ENCODE results near the gene SLIT1. TPM values are rescaled to one million over a fixed set of nuclear protein-coding genes. Genes with fewer than 3 reads are reported as not detected.
A peak's percentile ranks its signal among the peaks of the same experiment; 100 is the strongest.

Gene SLIT1
- total RNA-seq, 1 donor from 2014 or later = 0.49 TPM

DNA sequence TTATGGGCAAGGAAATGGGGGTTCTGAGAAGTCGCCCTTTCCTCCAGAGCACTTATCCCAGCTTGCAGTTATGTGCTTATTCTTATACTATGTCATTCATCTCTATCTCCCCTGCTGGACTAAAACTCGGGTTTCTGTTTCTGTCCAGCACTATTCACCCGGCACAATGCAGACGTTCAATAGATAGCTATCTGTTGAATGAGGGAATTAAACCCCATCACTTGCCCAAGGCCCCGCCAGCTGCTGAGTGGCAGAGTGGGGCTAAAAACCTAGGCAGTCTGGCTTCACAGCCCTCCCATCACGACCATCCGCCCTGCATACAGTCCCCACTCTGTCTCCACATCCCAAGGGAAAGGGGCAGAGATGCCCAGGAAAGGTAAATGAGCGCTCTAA, 5.4 kb downstream of the SLIT1 start:
- TF ChIP-seq POLR2AphosphoS5 (IDR thresholded peaks at IDR 0.05; ENCODE audit: insufficient read depth in 1 of 2, low read depth in 1 of 2) = no peak
- TF ChIP-seq, protein P1, sequence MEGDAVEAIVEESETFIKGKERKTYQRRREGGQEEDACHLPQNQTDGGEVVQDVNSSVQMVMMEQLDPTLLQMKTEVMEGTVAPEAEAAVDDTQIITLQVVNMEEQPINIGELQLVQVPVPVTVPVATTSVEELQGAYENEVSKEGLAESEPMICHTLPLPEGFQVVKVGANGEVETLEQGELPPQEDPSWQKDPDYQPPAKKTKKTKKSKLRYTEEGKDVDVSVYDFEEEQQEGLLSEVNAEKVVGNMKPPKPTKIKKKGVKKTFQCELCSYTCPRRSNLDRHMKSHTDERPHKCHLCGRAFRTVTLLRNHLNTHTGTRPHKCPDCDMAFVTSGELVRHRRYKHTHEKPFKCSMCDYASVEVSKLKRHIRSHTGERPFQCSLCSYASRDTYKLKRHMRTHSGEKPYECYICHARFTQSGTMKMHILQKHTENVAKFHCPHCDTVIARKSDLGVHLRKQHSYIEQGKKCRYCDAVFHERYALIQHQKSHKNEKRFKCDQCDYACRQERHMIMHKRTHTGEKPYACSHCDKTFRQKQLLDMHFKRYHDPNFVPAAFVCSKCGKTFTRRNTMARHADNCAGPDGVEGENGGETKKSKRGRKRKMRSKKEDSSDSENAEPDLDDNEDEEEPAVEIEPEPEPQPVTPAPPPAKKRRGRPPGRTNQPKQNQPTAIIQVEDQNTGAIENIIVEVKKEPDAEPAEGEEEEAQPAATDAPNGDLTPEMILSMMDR (IDR thresholded peaks at IDR 0.05) = no peak
- peaks cover 7% of the 10 kb centered on the region for H3K27me3 ChIP-seq
- intact Hi-C loops (cut with DNase I) = no loop called here
- H3K36me3 ChIP-seq = no peaks in the 10 kb centered on the region
- no peak overlapping the region for H3K4me3 ChIP-seq
- no peaks in the 10 kb centered on the region for H3K9me3 ChIP-seq
- H3K4me1 ChIP-seq = peaks cover 6% of the 10 kb centered on the region
- DNase-seq (ENCODE audit: extremely low spot score in 2 of 2) = no peak
- no peak overlapping the region for H3K27ac ChIP-seq

DNA sequence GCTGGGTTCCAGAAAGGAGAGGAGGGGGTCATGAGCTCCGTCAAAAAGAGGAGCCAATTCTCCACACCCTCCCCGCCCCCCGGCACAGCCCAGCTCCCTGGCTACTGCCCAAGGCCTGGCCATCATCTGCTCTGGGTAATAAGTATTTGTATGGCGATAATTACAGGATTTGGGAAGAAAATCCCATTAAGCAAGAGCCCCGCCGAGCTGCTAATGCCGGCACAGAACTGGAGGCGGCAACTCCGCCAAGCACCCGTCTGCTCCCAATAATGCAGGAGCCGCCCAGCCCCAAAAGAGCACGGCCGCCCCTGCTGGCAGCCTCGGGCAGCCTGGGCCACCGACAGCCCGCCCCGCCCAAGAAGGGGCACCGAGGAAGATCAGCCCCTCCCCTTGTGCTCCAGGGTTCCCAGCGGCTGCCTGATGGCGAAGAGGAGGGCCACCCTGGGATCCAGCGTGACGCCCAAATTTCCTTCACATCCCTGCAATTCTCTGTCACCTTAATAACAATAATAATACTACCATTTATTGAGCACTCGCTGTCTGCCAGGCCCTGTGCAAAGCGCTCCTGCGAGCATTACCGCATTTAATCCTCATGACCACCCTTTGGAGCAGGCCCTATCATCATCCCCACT, 5.9 kb downstream of the SLIT1 start:
- DNase-seq (ENCODE audit: extremely low spot score in 2 of 2) = no peak
- intact Hi-C loops (cut with DNase I) = no loop called here
- Histone ChIP-seq H3K36me3 (no peaks in the 10 kb centered on the region), H3K4me1 (peaks cover under 1% of the 10 kb centered on the region), H3K27me3 (peaks cover 2% of the 10 kb centered on the region), H3K9me3 (no peaks in the 10 kb centered on the region), H3K27ac (no peak overlapping the region), H3K4me3 (peak overlapping the region in 1 of 2 donors; percentile 20)
- TF ChIP-seq POLR2AphosphoS5 (IDR thresholded peaks at IDR 0.05; ENCODE audit: insufficient read depth in 1 of 2, low read depth in 1 of 2) = no peak
- TF ChIP-seq, protein P1 (IDR thresholded peaks at IDR 0.05) = no peak
- TF ChIP-seq POLR2A (IDR thresholded peaks at IDR 0.05) = no peak

DNA sequence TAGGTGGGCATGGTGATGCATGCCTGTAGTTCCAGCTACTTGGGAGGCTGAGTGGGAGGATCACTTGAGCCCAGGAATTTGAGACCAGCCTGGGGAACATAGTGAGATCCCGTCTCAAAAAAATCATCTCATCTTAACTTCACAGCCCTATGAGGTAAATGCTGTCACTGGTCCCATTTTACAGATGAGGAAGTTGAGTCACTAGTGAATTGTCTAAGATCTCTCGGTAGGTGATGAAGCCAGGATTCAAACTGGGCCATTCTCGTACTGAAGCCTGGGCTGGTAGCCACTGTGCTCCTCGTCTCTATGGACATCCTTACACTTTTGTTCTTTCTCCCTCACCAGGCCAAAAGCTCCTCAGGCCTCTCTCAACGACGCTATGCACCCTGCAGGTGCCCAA, 6.4 kb downstream of the SLIT1 start:
- TF ChIP-seq POLR2A (IDR thresholded peaks at IDR 0.05) = no peak
- TF ChIP-seq, protein P1 (IDR thresholded peaks at IDR 0.05) = no peak
- TF ChIP-seq POLR2AphosphoS5 (IDR thresholded peaks at IDR 0.05; ENCODE audit: insufficient read depth in 1 of 2, low read depth in 1 of 2) = no peak
- no peaks in the 10 kb centered on the region for H3K9me3 ChIP-seq
- no peak for DNase-seq (ENCODE audit: extremely low spot score in 2 of 2)
- no peak overlapping the region for H3K27ac ChIP-seq
- H3K27me3 ChIP-seq = no peaks in the 10 kb centered on the region
- H3K4me3 ChIP-seq = peak overlapping the region in 1 of 2 donors; percentile 20
- no peaks in the 10 kb centered on the region for H3K36me3 ChIP-seq
- no peaks in the 10 kb centered on the region for H3K4me1 ChIP-seq
- intact Hi-C loops (cut with DNase I) = no loop called here

DNA sequence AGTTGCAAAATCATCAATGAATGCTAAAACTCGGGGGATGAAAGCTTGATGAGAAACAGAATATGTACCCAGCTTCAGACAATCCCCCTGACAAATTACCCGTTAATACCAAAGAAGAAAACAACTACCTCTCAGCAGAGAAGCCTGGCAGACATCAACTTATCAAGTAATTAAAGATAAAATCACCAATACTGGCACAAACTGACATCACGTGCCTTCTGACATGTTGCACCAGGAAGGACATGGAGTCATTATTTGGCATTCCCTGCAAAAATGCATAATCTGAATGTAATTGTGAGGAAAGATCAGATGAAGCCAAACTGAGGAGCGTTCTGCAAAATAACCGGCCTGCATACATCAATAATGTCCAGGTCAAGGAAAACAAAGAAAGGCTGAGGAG, 7.7 kb downstream of the SLIT1 start:
- DNase-seq (ENCODE audit: extremely low spot score in 2 of 2) = no peak
- Histone ChIP-seq H3K4me3 (no peak overlapping the region), H3K4me1 (no peaks in the 10 kb centered on the region), H3K27me3 (no peaks in the 10 kb centered on the region), H3K9me3 (no peaks in the 10 kb centered on the region), H3K27ac (no peak overlapping the region), H3K36me3 (no peaks in the 10 kb centered on the region)
- no peak for TF ChIP-seq POLR2AphosphoS5 (IDR thresholded peaks at IDR 0.05; ENCODE audit: insufficient read depth in 1 of 2, low read depth in 1 of 2)
- no peak for TF ChIP-seq POLR2A (IDR thresholded peaks at IDR 0.05)
- TF ChIP-seq, protein P1 (IDR thresholded peaks at IDR 0.05) = no peak
- intact Hi-C loops (cut with DNase I) = no loop called here

DNA sequence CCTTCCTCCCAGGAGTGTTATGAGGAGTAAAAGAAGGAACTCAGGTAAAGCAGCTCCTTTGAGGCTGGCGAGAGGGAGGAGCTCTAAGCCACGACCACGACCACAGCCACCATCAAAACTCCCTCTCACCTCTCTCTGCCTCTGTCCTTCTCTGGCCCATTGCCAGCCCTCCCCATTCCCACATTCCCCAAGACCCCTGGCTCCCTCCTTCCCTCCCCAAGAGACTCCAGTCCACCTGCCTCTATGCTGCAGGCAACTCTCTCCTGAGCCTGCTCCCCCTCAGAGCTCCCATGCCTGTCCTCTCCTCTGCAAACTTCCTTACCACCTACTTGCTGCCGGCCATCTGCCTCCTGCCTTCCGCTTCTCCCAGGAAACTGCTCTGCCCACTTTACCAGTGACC, 9.5 kb downstream of the SLIT1 start:
- TF ChIP-seq POLR2A (IDR thresholded peaks at IDR 0.05) (no peak), POLR2AphosphoS5 (IDR thresholded peaks at IDR 0.05; ENCODE audit: insufficient read depth in 1 of 2, low read depth in 1 of 2) (no peak)
- TF ChIP-seq, protein P1 (IDR thresholded peaks at IDR 0.05) = no peak
- intact Hi-C loops (cut with DNase I) = no loop called here
- DNase-seq (ENCODE audit: extremely low spot score in 2 of 2) = no peak
- no peak overlapping the region for H3K27ac ChIP-seq
- no peaks in the 10 kb centered on the region for H3K27me3 ChIP-seq
- no peaks in the 10 kb centered on the region for H3K9me3 ChIP-seq
- no peak overlapping the region for H3K4me3 ChIP-seq
- no peaks in the 10 kb centered on the region for H3K36me3 ChIP-seq
- no peaks in the 10 kb centered on the region for H3K4me1 ChIP-seq
